NCI-H2227 (cell line): ENCODE measurements around the gene TFPI.

Source experiments
- DNase-seq: peaks from one replicate; lab custom pipeline; 2025; ENCODE audit not compliant: unreplicated experiment; lab: John Stamatoyannopoulos, UW

The TFPI gene

DNA sequence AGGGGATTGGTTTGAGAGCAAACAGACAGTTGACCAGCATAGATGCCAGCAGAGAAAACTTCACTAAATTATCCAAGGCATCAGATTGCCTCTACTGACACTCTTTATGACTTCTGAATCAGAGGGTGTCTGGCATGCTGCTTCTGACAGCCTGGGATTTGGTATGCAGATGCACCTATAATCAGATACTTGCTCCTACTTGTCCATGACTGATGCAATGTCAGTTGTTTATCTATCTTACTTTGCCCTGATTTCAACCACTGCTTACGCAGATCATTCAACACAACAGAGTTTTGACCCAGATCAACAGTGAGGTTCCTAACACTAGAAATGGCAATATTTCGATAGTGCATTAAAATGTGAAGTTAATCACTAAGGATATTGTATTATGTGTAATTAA, 83.5 kb downstream of the TFPI start:
- no peak for DNase-seq

DNA sequence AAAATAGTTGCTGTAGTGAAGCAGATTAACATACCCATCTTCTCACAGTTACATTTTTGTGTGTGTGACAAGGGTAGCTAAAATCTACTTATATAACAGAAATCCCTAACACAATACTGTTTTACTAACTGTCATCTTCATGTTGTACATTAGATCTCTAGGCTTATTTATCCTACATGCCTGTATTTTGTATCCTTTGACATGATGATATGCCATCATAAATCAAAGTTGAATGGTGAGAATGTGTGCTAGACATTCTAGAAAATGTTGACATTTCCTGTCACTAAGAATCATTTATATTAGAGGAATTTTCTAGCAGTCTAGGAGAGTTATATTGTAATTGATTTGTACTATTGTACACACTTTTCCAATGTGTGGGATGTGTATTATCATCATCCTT, 84.7 kb downstream of the TFPI start:
- no peak for DNase-seq

DNA sequence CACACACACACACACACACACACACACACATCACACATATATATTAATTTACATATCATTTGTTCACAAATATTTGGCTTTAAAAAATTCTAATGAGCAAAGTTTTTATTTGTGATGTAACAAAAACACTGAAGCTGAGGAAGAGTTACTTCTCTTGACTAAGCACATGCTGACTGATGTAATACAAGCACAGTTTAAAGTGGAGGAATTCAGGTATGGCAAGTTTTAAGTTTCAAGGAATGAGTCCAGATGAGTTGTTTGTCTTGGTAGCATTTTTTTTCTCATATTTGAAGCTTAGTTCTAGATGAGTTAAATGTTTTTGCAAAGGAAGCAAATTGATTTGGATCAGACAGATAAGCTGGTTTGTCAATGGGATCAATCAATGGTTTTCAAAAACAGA, 86.0 kb downstream of the TFPI start:
- no peak for DNase-seq

DNA sequence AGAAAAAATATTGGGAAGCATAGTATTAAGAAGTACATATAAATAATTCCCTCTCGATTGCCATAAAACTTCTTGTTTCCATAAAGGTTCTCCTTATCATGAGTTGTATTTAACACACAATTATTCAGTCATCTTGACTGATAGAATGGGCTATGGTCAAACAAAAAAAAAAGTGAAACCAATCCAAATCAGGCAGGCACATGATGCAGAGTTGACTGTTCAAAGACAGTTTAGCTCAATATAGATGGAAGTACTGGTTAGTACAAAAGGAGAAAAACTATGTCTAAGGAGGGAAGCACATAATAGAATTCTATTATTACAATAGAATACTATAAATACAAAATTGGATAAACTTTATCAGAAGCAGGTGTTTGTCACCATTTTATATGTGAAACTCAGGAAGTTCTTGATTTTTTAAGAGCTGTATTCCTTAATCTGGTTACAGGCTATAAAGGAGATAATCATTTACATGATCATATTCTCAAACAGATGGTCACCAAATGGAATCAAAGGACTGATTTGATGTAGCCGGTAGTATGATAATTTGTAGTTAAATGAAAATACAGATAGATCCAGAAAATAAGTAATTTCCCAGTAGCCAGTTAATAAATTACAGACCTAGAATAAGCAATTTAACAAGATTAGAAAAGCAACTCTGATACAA, 88.0 kb downstream of the TFPI start:
- DNase-seq = no peak

DNA sequence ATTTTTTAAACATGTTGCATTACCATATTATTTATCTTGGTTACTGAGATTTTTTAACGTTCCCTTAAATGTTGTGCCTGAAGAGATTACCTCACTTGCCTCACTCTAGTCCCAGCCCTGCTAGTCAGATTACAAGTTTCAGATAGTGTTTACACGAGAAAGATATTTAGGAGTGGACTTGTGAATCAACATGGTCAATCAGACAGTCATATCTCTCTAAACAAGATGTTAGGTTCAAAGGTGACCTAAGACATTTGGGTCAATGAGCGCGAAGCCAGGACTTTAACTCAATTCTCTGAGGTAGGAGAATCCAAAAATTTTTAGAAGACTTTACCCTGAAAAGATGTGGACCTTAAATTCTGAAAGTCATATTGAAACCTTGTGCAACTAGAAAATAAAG, 91.4 kb downstream of the TFPI start:
- DNase-seq = no peak

DNA sequence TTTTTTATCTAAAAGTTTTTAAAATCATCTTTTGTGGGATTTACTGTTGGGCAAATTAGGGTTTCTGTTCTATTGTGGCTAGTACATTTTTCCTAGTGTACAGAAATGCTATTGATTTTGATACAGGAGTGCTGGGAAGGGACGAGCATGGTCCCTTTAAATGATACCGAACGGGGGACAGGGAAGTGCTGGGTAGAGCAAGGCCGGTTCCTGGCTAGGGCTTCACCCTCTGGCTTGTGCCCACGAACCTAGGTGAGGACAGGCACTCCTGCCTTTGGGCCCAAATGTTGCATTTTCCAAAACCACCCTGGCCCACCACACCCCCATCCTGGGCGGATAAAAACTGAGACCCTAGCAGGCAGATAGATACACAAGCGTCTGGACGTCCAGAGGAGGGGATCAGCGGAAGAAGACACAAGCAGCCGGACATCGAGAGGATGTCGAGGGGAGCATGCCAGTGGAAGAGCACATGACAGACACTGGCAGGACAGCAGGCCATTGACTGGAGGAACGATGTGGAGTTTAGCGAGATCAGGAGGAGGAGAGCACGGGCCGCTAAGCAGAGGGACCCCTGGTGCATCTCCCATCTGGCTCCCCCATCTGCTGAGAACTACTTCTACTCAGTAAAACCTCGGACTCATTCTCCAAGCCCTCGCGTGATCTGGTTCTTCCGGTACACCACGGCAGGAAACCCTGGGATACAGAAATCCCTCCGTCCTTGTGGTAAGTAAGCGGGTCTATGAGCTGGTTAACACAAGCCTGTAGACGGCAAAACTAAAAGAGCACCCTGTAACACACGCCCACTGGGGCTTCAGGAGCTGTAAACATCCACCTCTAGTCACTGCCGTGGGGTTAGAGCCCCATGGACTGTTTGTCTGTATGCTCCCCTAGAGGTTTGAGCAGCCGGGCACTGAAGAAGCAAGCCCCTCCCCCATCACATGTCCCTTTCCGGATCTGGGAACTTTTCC, 92.7 kb downstream of the TFPI start:
- peak; percentile 41 for DNase-seq

DNA sequence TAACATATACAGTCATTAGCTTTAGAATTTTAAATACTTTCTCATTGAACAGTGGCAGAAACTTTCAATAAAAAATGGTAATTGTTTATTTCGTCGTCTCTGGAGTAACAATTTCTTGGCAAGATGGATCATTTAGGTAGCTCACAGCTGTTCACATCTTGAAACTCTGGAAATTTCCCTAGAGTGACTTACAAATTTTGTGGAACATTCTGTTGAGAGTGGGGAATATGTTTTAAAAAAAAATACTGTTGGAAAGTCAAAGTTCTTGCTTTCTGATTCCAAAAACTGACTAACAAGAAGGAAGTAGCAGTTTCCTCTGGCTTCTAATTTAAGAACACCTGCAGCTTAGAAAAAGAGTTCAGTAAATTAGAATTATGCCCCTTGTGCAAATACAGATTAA, 95.0 kb downstream of the TFPI start:
- no peak for DNase-seq

DNA sequence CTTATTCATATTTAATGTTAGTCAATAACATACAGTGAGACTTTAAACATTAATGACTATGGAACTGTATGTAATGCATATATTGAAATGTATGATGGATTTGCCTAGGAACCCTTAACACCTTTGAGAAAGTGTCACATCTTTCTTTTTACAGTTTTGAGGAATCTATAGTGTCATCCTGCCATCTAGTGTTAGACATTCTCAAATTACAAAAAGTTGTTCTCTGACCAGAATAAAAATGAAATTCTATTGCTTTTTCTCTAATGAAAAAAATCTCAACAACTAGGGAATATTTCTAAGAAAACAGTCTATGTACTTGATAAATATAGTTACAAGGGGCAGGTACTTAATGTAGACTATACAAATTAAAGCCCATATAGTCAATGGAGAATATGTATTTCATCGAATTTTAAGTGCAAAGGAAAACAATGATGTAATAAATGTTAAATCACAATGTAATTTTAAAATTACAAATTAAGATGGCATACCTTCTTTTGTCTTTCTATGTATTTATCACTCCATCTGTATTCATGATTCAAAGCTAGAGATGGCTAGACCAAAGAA, 101.1 kb downstream of the TFPI start:
- DNase-seq = no peak

DNA sequence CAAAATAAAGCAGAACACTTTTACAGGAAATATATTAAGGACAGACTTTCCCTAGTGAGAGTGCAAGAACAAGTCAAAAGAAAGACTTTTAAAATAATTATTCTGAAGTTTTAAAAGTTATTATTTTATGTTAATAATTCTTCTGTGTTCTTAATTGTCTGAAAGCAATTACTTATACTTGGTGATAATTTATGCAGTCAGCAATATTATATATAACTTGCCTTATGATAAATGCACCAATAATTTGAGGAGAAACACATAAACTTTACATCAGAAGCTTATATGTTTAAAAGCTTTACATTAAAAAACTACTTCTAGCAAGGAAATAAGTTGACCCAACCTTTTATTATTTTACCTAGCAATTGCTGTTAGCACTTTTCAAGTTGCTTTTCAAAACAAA, 102.7 kb downstream of the TFPI start:
- DNase-seq = no peak

DNA sequence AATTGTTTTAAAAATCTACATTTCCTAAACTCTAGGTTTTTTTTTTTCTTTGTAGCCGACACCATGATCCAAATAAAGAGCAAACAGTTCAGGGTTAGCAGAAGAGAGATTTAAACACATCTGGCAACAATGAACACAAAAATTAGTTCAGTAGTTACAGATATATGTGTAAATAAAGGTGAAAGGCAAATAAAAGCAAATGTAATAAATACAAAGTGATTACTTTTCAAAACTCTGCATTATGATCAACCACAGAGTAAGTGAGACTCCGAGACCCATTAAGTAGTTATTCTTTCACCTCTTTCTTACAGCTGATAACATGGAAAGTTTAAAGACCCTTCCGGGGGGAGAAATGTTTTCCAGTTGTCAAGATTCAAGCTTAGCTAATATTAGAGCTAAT, 106.9 kb downstream of the TFPI start:
- no peak for DNase-seq

DNA sequence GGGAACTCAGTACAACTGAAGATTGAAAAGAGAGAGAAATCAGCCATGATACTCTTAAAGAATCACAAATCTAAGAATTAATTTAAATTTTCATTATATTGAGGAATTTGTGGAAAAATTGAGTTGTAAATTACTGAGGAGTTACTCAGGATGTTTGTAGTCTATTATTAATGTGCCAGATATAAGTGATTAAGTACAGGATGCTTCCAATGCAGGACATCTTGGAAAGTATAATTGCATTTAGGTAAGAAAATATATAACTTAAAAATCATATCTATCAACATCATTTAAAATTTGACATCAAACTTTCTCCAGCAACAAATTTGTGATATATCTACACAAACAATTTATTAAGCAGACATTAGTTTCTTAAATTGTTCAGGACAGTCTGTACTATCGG, 107.5 kb downstream of the TFPI start:
- no peak for DNase-seq

DNA sequence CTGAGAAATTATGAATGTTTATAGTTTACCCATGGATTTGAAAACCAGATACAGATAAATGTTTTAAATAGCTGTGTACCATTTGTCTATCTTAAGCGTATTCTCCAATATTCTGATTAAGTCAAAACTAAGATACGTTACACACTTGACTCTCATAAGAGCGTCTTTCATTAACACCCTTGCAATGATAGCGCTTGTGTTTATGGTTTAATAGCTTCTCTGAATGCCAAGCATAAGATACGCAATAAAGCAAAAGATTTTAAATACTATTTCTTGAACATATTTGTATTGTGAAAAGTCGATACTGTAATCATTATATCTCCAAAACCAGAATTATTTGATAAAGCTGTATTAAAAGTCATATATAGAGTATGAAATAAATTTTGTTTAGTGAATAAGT, 109.2 kb downstream of the TFPI start:
- DNase-seq = no peak

DNA sequence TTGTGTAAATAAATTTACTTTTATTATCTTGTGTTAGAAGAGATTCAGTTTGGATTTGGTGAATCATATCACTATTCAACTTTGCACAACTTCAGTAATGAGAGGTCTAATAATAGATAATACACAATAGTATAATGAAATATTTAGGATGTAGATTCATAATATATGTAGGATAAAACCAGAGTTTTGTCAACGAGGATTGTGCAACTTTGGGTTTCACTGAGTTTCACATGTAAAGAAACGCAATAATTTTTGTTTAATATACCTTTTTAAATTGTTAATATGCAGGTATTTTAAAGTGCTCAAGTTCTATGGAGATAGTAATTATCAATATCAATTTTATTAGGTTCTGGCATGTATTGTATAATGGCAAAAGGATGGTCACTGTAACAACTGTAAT, 111.5 kb downstream of the TFPI start:
- DNase-seq = no peak

DNA sequence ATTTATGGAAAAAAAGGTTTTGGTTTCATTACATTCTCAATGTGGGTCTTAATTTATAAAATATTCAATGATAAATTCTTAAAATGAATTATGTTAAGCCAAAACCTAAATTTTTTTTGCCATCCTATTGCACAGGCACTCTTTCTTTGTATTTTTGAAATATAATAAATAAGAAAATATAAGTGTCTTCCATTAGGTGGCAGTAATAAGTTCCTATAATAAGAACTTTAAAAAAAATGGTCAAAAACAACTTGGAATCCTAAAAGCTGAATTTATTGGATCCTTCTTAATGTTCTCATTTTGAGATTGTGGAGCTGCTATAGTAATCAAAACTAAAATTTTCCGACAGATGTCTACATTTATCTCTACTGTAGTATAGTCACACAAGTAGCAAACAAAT, 111.9 kb downstream of the TFPI start:
- DNase-seq = no peak

DNA sequence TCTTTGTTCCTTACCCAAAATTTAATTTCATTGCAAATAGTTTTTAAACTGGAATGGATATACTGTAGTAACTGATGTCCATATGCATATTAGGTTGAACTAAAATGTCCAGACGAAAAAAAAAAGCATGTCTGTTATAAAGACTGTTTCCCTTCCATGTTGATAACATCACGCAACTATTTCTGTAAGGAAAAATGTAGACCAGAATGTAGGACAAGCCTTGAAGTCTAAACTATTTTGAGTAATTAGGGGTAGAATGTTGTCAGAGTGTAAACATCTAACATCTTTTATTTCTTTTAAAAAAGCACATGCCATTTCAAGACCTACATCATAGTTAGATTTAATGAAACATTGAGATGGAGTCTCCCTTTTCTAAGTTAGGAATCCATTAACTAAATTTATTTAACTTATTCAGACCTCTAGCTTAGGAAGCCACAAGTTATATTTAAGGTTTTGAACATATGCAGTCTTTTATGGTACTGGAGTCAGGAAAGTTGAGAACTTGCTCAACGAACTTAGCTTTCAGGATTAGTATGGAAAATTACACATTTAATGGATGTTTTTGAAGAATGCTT, 114.0 kb downstream of the TFPI start:
- DNase-seq = no peak

DNA sequence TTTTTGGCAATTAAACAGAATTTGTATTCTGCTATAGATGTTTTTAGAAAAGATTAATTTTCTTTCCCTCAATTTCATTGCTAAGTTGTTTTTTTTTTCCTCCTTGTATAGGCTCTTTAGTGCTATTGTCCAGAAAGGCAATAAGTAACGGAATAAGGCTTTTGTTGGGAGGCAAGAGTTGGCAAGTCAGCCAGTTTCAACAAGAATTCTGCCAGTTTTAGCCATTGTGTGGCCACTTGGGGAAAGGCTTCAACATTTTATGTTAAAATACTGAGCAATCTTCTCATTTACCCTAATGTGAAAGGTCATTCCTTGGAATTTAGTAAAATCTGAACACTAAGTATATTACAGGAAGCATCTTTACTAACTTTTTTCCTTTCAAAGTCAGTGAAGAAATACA, 115.8 kb downstream of the TFPI start:
- DNase-seq = no peak

DNA sequence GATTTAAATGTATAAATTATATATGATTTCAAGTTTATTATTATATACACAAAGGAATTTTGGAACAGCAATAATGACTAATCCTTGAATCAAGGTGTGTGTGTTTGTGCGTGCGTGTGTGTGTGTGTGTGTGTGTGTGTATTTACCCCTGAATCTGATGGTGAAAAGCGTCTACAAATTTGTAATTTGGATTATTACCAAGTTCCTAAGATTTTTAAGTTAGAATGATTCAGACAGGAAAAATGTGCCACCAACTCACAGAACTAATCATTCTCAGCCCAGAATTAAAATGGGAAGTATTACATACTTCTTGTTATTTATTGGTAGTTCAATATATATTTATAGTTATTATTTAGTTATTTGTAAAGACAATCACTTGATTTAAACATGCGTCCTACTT, 118.5 kb downstream of the TFPI start:
- no peak for DNase-seq

DNA sequence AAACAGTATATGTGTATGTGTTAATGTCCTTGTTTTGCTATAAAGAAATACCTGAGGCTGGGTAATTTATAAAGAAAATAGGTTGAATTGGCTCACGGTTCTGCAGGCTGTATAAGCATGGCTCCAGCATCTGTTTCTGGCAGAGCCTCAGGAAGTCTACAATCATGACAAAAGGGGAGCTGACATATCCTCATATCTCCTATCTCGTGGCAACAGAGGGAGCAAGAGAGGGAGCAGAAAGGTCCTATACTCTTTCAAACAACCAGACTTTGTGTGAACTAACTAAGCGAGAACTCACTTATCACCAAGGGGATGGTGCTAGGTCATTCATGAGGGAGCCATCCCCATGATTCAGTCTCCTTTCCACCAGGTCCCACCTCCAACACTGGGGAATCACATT, 119.2 kb downstream of the TFPI start:
- DNase-seq = no peak

DNA sequence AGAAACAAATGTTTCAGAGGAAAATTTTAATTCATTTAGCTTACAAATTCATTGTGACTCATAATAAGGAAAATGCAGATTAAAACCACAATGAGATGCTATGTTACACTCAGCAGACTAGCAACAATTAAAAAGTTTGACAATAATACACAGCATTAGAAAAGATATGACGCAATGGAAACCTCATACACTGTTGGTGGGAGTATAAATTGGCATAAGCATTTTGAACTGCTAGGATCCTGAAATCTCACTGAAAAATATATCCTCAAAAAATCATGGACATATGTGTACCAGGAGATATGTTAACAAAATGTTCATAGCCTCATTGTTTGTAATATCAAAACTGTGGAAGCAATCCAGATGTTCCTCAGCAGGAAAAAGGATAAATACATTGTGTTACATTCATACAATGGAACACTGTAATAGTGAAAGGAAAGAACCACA, 119.9 kb downstream of the TFPI start:
- DNase-seq = no peak

DNA sequence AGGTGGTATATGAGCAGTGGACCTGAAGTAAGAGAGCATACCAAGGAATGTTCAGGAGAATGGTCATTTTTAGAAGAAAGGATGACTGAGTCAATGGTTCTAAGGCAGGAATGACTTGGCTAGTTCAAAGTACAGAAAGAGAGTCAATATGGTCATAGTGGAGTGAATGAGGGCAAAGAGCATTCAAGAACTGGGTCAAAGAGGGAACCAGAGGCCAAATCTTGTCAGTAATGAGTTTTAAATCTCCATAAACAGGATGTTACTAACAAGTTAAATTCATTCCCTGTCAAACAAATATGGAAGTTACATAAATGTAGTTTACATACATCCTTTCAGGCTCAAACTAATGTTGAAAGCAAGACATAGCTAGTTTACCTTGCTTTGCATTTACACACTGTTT, 122.3 kb downstream of the TFPI start:
- no peak for DNase-seq

DNA sequence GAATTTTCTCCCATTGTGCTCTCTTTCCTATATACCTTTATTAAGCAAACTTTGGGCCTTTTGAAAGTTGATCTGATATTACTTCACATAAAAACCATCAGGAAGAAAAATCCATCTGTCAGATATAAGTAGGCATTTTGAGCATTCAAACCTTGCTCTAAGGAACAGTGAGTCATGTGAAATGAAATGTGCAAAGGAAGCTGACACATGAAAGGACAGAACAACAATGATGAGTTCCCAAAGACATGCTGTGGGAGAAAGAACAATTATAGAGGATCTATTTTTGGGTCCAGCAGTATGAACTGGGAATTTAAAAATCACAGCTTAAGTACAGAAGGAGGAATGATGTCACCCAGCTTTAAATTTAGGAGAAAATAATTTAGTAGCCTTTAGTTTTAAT, 124.2 kb downstream of the TFPI start:
- no peak for DNase-seq

DNA sequence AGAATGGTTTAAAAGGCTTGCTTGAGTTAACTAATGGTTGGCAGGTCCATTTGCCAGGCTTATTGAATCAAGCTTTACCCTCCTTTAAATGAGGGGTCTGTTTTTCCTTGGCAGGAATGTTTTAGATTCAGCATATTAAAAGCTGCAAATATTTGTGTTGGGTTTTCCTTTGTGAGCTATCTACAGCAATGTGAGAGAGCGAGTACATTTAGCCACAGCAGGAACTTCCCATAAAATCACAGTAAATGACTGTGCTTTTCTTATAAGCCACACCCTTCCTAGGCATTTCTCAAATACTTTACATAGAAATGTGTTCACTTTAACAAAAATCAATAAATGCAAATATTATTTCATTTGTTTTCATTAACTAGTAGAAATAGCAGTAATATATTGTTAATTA, 130.1 kb downstream of the TFPI start:
- DNase-seq = no peak
